Fibroblast of lung (primary cell): ENCODE data around the gene GRAMD4.

Experiments used
- CTCF ChIP-seq, 2 donors: IDR thresholded peaks in 1 of 2; conservative IDR thresholded peaks in 1 of 2; 1 replicate in 1 of 2; 2 replicates in 1 of 2; pipeline ENCODE4 v1.5.1; 2011 to 2012; ENCODE audit warnings: low read length in 2 of 2, control low read depth in 1 of 2, inconsistent platforms in 1 of 2, low read depth in 1 of 2, mild to moderate bottlenecking in 1 of 2
- EZH2 ChIP-seq: IDR thresholded peaks from 2 replicates; pipeline ENCODE4 v1.5.1; 2012; ENCODE audit warnings: low read length, control low read depth, mild to moderate bottlenecking; ENCODE audit errors: missing control alignments

- no peak for TF ChIP-seq CTCF (conservative IDR thresholded peaks at IDR 0.05 in 1 of 2, IDR thresholded peaks at IDR 0.05 in 1 of 2; ENCODE audit: low read depth in 1 of 2, low read length in 2 of 2)
- no peak for TF ChIP-seq EZH2
These were observed 34.9 kb downstream of the GRAMD4 start for GRCh38 chr22:46654927-46655595.
